ENCODE data around the gene UBE4A.

The UBE4A gene

GRCh38 chr11:118359295-118359958 is at the start of gene UBE4A:
Gene UBE4A, plus strand, starts transcription at chr11:118359600. Its CDS starts 5,481 bp downstream, at chr11:118365081.
- peak; percentile 94 for DNase-seq

- no peak for DNase-seq
Observed at GRCh38 chr11:118310271-118310670, 49.1 kb upstream of the UBE4A start.

- no peak for DNase-seq
Observed at GRCh38 chr11:118310781-118311485, 48.5 kb upstream of the UBE4A start.

GRCh38 chr11:118311518-118311917 is 47.9 kb upstream of the UBE4A start:
- no peak for DNase-seq

- no peak for DNase-seq
Observed at GRCh38 chr11:118312328-118312727, 47.1 kb upstream of the UBE4A start.

- DNase-seq: no peak
Observed at GRCh38 chr11:118313242-118313641, 46.2 kb upstream of the UBE4A start.

GRCh38 chr11:118314988-118315411 is 44.4 kb upstream of the UBE4A start:
- no peak for DNase-seq

GRCh38 chr11:118318124-118318523 is 41.3 kb upstream of the UBE4A start:
- no peak for DNase-seq

GRCh38 chr11:118318581-118319336 is 40.6 kb upstream of the UBE4A start:
- DNase-seq: no peak

- DNase-seq: no peak
Observed at GRCh38 chr11:118319337-118319707, 40.1 kb upstream of the UBE4A start.

- no peak for DNase-seq
Observed at GRCh38 chr11:118320515-118320914, 38.9 kb upstream of the UBE4A start.

GRCh38 chr11:118321386-118322082 is 37.9 kb upstream of the UBE4A start:
- no peak for DNase-seq

GRCh38 chr11:118322721-118323120 is 36.7 kb upstream of the UBE4A start:
- DNase-seq: no peak

- DNase-seq: no peak
Observed at GRCh38 chr11:118325283-118325682, 34.1 kb upstream of the UBE4A start.

GRCh38 chr11:118328745-118329144 is 30.7 kb upstream of the UBE4A start:
- no peak for DNase-seq

- no peak for DNase-seq
Observed at GRCh38 chr11:118334745-118335144, 24.7 kb upstream of the UBE4A start.

- no peak for DNase-seq
Observed at GRCh38 chr11:118338637-118339061, 20.8 kb upstream of the UBE4A start.

- no peak for DNase-seq
Observed at GRCh38 chr11:118339281-118339961, 20.0 kb upstream of the UBE4A start.

- DNase-seq: no peak
Observed at GRCh38 chr11:118340449-118340848, 19.0 kb upstream of the UBE4A start.

GRCh38 chr11:118341261-118341660 is 18.1 kb upstream of the UBE4A start:
- DNase-seq: no peak

GRCh38 chr11:118341815-118342489 is 17.4 kb upstream of the UBE4A start:
- DNase-seq: no peak

All from NCI-H146 (cell line).